Stimulated activated CD4-positive, alpha-beta T cell treated with anti-CD3 and anti-CD28 coated beads, Interleukin-1b, Interleukin-23, amount 100 ng/mL, for 4 hours (primary cell): ENCODE results near the gene PPID.
"Not testable (repeated sequence)": the region's sequence is repeated elsewhere in the genome, so short reads cannot be mapped to it uniquely, and the experiment has no call there.

Experiments
- DNase-seq, 2 donors: peaks; one replicate each; pipeline ENCODE4 v3.0.0-alpha.2; 2020; ENCODE audit warnings: low read depth in 2 of 2

PPID gene

GRCh38 chr4:158666892-158667291 lies 56.3 kb downstream of the PPID start:
- DNase-seq, result no peak

GRCh38 chr4:158664806-158665205 lies 58.4 kb downstream of the PPID start:
- DNase-seq, result no peak

- not testable (repeated sequence) for DNase-seq
These were observed 59.2 kb downstream of the PPID start for GRCh38 chr4:158663707-158664625.

- DNase-seq, result not testable (repeated sequence)
These were observed 59.9 kb downstream of the PPID start for GRCh38 chr4:158663255-158663654.
